Suprapubic skin (tissue), 4 donors: Measurements from ENCODE around the gene QPCTL. TPM values are rescaled to one million over a fixed set of nuclear protein-coding genes. Genes with fewer than 3 reads are reported as not detected.

Experiments
- DNase-seq, 2 donors: peaks; one replicate each; pipeline ENCODE4 v3.0.0-alpha.2; 2019; ENCODE audit warnings: low spot score in 2 of 2
- H3K27ac ChIP-seq: fragments of 200-600 bp; sonication (generic); one replicate; pipeline ENCODE4 v1.5.1; 2019
- H3K27me3 ChIP-seq: fragments of 200-600 bp; sonication (generic); one replicate; pipeline ENCODE4 v1.5.1; 2019
- H3K36me3 ChIP-seq: fragments of 200-600 bp; sonication (generic); one replicate; pipeline ENCODE4 v1.5.1; 2019
- H3K4me1 ChIP-seq: fragments of 200-600 bp; sonication (generic); one replicate; pipeline ENCODE4 v1.5.1; 2019
- H3K4me3 ChIP-seq: fragments of 200-600 bp; sonication (generic); one replicate; pipeline ENCODE4 v1.5.1; 2019; ENCODE audit warnings: mild to moderate bottlenecking
- H3K9me3 ChIP-seq: fragments of 200-600 bp; sonication (generic); one replicate; pipeline ENCODE4 v1.5.1; 2019
- EP300 ChIP-seq: sonication (generic); formaldehyde crosslinking; IDR thresholded peaks from one replicate; pipeline ENCODE4 v1.6.1; 2017; ENCODE audit warnings: antibody characterized with exemption
- POLR2A ChIP-seq, 2 donors: fragments of 450-650 bp; IDR thresholded peaks; one replicate each; pipeline ENCODE4 v1.6.1; 2017; ENCODE audit warnings: antibody characterized with exemption in 2 of 2, mild to moderate bottlenecking in 2 of 2, moderate library complexity in 2 of 2
- POLR2AphosphoS5 ChIP-seq, 3 donors: sonication (generic); formaldehyde crosslinking; IDR thresholded peaks; one replicate each; pipeline ENCODE4 v1.6.1; 2017; ENCODE audit warnings: antibody characterized with exemption in 3 of 3
- WGBS: methylation state at CpG from one replicate; pipeline ENCODE4 v1.1.5; 2018; 5-methylcytosine and 5-hydroxymethylcytosine counted together
- total RNA-seq, 4 donors: library from RNA; depleted of rRNA; stranded (reverse); fragments of >200 nt; gene quantifications; one replicate each; pipeline ENCODE4 v1.1.0, GENCODE V29; 2016
- TF ChIP-seq, protein P1 (sequence below), 2 donors: fragments of 200-600 bp in 1 of 2; fragments of 450-650 bp in 1 of 2; sonication (generic) in 1 of 2; IDR thresholded peaks; one replicate each; pipeline ENCODE4 v1.5.1; 2016 to 2019; ENCODE audit warnings: antibody characterized with exemption in 2 of 2, mild to moderate bottlenecking in 1 of 2, moderate library complexity in 1 of 2

Gene QPCTL
- total RNA-seq, 4 donors from 2014 or later, result 5.9 to 11.4 (median 8.4) TPM

DNA sequence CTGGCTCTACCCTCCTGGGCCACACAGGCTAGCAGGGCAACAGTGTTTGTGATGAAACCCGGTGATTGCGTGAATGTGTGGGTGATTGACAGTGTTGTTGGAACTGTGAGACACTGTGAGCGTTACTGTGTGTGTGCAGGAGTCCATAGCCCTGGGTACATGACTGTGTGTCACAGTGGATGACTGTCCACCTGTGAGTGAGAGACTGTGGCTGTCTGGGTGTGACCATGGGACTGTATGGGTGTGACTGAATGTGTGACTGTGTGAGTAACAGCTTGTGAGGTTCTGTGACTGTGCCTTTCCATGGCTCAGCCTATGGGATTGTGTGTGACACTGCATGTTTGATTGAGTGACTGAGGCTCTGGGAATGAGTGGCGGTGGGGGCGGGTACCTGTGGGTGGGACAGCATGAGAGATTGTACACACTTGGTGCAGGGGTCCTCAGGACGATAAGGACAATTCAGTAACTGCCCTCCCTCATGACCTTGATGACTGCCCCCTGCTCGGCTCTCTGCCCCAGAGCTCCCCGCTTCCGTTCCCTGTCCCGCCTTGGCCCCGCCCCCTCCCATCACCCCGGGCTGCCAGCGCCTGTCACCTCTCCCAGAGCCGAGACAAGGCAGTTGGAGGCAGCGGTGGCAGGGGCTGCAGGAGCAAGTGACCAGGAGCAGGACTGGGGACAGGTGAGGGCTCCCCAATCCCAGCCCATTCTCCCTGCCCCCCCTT lies 24.7 kb upstream of the QPCTL start, which contains the start of gene GIPR:
GIPR (plus strand) TSS at position 602 of the 722 bp plus-strand sequence. CDS start 1,300 bp downstream, outside the sequence.
- 11% methylated on average over 15 of the region's 15 CpGs for WGBS
- Histone ChIP-seq H3K4me3 (peak within 1 kb of the TSS; percentile 39), H3K27ac (no peak within 1 kb of the TSS), H3K4me1 (peaks cover 28% of the 10 kb centered on the region), H3K36me3 (no peaks in the 10 kb centered on the region), H3K9me3 (no peaks in the 10 kb centered on the region), H3K27me3 (peaks cover 61% of the 10 kb centered on the region)
- TF ChIP-seq POLR2AphosphoS5 (IDR thresholded peaks at IDR 0.05), result no peak
- TF ChIP-seq POLR2A (IDR thresholded peaks at IDR 0.05), result no peak
- DNase-seq, result no peak

DNA sequence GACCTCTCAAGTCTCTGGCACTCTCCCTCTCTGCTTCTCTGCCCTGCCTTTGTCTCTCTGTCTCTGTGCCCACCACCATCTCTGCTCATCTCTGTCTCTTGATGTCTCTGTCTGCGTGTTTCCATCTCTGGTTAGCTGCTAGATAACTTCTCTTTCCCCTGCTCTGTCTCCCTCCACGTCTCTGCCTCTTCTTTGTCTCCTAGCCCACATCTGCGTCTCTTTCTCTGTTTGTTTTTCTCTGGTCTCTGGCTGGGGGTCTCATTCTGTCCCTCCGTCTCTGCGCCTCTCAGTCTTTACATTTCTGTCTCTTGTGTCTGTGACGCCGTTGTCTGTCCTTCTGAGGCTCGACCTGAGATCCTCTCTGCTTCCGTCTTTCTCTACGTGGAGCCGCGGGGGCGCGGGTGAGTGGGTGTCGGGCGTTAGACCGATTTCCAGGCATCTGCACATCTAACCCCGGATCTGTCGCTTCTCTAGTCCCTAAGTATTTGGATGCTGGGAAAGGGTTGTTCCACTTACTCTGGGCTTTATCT lies 24.1 kb upstream of the QPCTL start:
- DNase-seq, result no peak
- 1% methylated on average over 19 of the region's 19 CpGs for WGBS
- H3K9me3 ChIP-seq, result no peaks in the 10 kb centered on the region
- no peak overlapping the region for H3K27ac ChIP-seq
- TF ChIP-seq POLR2AphosphoS5 (IDR thresholded peaks at IDR 0.05), result no peak
- TF ChIP-seq, protein P1, sequence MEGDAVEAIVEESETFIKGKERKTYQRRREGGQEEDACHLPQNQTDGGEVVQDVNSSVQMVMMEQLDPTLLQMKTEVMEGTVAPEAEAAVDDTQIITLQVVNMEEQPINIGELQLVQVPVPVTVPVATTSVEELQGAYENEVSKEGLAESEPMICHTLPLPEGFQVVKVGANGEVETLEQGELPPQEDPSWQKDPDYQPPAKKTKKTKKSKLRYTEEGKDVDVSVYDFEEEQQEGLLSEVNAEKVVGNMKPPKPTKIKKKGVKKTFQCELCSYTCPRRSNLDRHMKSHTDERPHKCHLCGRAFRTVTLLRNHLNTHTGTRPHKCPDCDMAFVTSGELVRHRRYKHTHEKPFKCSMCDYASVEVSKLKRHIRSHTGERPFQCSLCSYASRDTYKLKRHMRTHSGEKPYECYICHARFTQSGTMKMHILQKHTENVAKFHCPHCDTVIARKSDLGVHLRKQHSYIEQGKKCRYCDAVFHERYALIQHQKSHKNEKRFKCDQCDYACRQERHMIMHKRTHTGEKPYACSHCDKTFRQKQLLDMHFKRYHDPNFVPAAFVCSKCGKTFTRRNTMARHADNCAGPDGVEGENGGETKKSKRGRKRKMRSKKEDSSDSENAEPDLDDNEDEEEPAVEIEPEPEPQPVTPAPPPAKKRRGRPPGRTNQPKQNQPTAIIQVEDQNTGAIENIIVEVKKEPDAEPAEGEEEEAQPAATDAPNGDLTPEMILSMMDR (IDR thresholded peaks at IDR 0.05), result no peak
- TF ChIP-seq EP300, result no peak
- peaks cover 61% of the 10 kb centered on the region for H3K27me3 ChIP-seq
- no peaks in the 10 kb centered on the region for H3K36me3 ChIP-seq
- peak overlapping the region; percentile 39 for H3K4me3 ChIP-seq
- H3K4me1 ChIP-seq, result peaks cover 28% of the 10 kb centered on the region

DNA sequence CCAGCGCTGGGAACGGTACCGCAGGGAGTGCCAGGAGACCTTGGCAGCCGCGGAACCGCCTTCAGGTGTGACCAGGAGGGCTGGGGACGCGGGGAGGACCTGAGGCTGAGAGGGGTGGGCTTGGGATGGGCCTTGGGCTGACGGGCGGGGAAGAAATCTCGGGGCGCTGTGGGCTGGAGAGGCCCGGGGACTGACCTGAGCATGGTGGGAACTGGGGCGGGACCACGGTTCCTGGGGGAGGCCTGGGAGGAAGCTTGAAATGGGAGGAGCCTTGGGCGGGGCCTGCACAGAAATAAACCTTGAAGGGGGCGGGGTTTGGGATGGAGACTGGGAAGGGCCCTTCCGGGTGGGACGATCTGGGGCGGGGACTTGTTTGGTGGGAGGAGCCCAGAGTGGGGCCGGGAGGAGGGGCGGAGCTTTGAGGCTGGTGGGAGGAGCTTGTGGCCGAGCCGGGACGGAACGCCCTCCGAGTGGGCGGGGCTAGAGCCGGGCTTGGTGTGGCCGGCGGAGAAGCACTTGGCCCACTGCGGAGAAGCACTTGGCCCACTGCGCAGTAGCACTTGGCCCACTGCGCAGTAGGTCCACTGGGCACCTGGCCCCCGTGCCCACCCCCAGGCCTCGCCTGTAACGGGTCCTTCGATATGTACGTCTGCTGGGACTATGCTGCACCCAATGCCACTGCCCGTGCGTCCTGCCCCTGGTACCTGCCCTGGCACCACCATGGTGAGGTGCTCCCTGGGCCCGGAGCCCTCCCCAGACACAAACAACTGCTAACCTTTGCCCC lies 21.6 kb upstream of the QPCTL start:
- Histone ChIP-seq H3K4me1 (peaks cover 28% of the 10 kb centered on the region), H3K9me3 (no peaks in the 10 kb centered on the region), H3K4me3 (peak overlapping the region; percentile 27), H3K27me3 (peaks cover 51% of the 10 kb centered on the region), H3K27ac (no peak overlapping the region), H3K36me3 (no peaks in the 10 kb centered on the region)
- 20% methylated on average over 35 of the region's 42 CpGs for WGBS
- DNase-seq, result peak; percentile 88 to 89
- TF ChIP-seq, protein P1 (IDR thresholded peaks at IDR 0.05), result no peak
- TF ChIP-seq POLR2AphosphoS5 (IDR thresholded peaks at IDR 0.05) (no peak), EP300 (no peak), POLR2A (IDR thresholded peaks at IDR 0.05) (no peak)

DNA sequence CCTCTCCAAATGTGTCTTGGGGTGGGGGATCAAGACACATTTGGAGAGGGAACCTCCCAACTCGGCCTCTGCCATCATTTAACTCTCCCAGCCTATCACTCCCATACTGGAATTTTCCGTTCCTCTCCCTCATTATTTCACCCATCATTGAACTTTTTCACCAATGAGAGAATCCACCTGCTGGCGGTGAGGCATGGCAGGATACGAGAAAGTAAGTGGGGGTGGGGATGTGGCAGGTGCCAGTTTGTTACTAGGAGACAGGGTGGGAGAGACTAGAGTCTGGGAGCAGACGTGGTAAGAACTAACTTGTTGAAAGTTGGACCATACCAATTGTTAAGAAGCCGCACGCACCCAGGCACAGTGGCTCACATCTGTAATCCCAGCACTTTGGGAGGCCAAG lies 17.5 kb upstream of the QPCTL start:
- no peak overlapping the region for H3K4me3 ChIP-seq
- TF ChIP-seq, protein P1 (IDR thresholded peaks at IDR 0.05), result no peak
- TF ChIP-seq POLR2A (IDR thresholded peaks at IDR 0.05) (no peak), POLR2AphosphoS5 (IDR thresholded peaks at IDR 0.05) (no peak), EP300 (no peak)
- peaks cover 29% of the 10 kb centered on the region for H3K4me1 ChIP-seq
- no peaks in the 10 kb centered on the region for H3K9me3 ChIP-seq
- no peak for DNase-seq
- peaks cover 41% of the 10 kb centered on the region for H3K27me3 ChIP-seq
- WGBS, result 71% methylated on average over 7 of the region's 7 CpGs
- no peak overlapping the region for H3K27ac ChIP-seq
- H3K36me3 ChIP-seq, result no peaks in the 10 kb centered on the region

DNA sequence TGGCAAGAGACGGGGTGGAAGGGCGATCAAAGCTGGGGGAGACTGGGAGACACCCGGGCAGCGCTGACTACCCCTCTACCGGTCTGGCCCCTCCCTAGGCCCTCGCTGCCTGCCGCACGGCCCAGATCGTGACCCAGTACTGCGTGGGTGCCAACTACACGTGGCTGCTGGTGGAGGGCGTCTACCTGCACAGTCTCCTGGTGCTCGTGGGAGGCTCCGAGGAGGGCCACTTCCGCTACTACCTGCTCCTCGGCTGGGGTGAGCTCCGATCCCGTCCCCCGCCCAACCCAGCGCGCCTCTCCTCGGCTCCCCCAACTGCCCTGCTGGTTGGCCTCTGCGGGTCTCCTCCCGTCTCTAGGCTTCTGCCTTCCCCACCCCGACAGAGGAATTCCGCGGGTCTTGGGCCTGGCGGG lies 15.6 kb upstream of the QPCTL start:
- no peak for TF ChIP-seq POLR2A (IDR thresholded peaks at IDR 0.05)
- TF ChIP-seq POLR2AphosphoS5 (IDR thresholded peaks at IDR 0.05), result no peak
- no peak for TF ChIP-seq EP300
- TF ChIP-seq, protein P1 (IDR thresholded peaks at IDR 0.05), result no peak
- H3K27me3 ChIP-seq, result peaks cover 25% of the 10 kb centered on the region
- H3K4me3 ChIP-seq, result peak overlapping the region; percentile 48
- H3K36me3 ChIP-seq, result no peaks in the 10 kb centered on the region
- no peaks in the 10 kb centered on the region for H3K9me3 ChIP-seq
- 10% methylated on average over 12 of the region's 28 CpGs for WGBS
- no peak for DNase-seq
- peak overlapping the region; percentile 24 for H3K27ac ChIP-seq
- peaks cover 30% of the 10 kb centered on the region for H3K4me1 ChIP-seq
